Thyroid gland (tissue), 4 donors: ENCODE data around the gene CCDC74A.
"Not testable (repeated sequence)": the region's sequence is repeated elsewhere in the genome, so short reads cannot be mapped to it uniquely, and the experiment has no call there.

Experiments
- POLR2A ChIP-seq, 2 donors: fragments of 450-650 bp; IDR thresholded peaks; one replicate each; pipeline ENCODE4 v1.6.1; 2017; ENCODE audit warnings: antibody characterized with exemption in 2 of 2, mild to moderate bottlenecking in 2 of 2, moderate library complexity in 1 of 2
- TF ChIP-seq, protein P1 (sequence below), 6 experiments: fragments of 200-600 bp in 3 of 6; fragments of 450-650 bp in 3 of 6; sonication (generic) in 3 of 6; IDR thresholded peaks; one replicate each; pipeline ENCODE4 v1.5.1; 2016 to 2019; ENCODE audit warnings: antibody characterized with exemption in 6 of 6, mild to moderate bottlenecking in 2 of 6, inconsistent platforms in 1 of 6, moderate library complexity in 1 of 6

DNA sequence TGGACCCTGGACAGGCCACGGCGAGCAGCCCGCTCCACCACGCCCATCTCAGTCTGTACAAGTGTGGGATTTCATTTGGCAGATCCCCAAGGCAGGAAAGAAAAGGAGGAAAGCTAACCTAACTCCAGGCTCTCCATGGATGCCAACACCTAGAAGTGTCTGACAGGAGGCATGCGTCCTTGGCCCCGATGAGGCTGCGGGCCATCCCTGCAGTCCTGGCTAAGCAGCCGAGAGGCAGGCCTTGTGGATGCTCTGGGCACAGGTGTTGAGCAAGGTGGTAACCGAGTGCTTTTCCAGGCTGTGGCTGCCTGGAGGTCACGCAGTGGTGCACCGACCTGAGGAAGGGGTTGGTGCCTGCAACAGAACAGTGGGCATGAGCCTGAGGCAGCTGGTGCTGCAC, 7.3 kb downstream of the CCDC74A start:
- TF ChIP-seq POLR2A (IDR thresholded peaks at IDR 0.05): not testable (repeated sequence)
- TF ChIP-seq, protein P1, sequence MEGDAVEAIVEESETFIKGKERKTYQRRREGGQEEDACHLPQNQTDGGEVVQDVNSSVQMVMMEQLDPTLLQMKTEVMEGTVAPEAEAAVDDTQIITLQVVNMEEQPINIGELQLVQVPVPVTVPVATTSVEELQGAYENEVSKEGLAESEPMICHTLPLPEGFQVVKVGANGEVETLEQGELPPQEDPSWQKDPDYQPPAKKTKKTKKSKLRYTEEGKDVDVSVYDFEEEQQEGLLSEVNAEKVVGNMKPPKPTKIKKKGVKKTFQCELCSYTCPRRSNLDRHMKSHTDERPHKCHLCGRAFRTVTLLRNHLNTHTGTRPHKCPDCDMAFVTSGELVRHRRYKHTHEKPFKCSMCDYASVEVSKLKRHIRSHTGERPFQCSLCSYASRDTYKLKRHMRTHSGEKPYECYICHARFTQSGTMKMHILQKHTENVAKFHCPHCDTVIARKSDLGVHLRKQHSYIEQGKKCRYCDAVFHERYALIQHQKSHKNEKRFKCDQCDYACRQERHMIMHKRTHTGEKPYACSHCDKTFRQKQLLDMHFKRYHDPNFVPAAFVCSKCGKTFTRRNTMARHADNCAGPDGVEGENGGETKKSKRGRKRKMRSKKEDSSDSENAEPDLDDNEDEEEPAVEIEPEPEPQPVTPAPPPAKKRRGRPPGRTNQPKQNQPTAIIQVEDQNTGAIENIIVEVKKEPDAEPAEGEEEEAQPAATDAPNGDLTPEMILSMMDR (IDR thresholded peaks at IDR 0.05): not testable (repeated sequence)
